ENCODE measurements around the gene FAM209B.
"Not testable (repeated sequence)": the region's sequence is repeated elsewhere in the genome, so short reads cannot be mapped to it uniquely, and the experiment has no call there.

The FAM209B gene

GRCh38 chr20:56540415-56540814 is 7.4 kb downstream of the FAM209B start:
- DNase-seq (ENCODE audit: low read depth), result no peak

- no peak for DNase-seq (ENCODE audit: low read depth)
These were observed 9.5 kb downstream of the FAM209B start for GRCh38 chr20:56542489-56543030.

- DNase-seq (ENCODE audit: low read depth), result no peak
These were observed 18.5 kb downstream of the FAM209B start for GRCh38 chr20:56551571-56551970.

- DNase-seq (ENCODE audit: low read depth), result no peak
These were observed 20.0 kb downstream of the FAM209B start for GRCh38 chr20:56552911-56553629.

GRCh38 chr20:56554869-56555268 is 21.8 kb downstream of the FAM209B start:
- DNase-seq (ENCODE audit: low read depth), result no peak

- DNase-seq (ENCODE audit: low read depth), result no peak
These were observed 25.9 kb downstream of the FAM209B start for GRCh38 chr20:56558968-56559367.

GRCh38 chr20:56564526-56564925 is 31.5 kb downstream of the FAM209B start:
- DNase-seq (ENCODE audit: low read depth), result not testable (repeated sequence)

GRCh38 chr20:56565511-56565910 is 32.5 kb downstream of the FAM209B start:
- no peak for DNase-seq (ENCODE audit: low read depth)

- DNase-seq (ENCODE audit: low read depth), result no peak
These were observed 33.6 kb downstream of the FAM209B start for GRCh38 chr20:56566621-56567020.

GRCh38 chr20:56570832-56571231 is 37.8 kb downstream of the FAM209B start:
- no peak for DNase-seq (ENCODE audit: low read depth)

GRCh38 chr20:56572172-56572571 is 39.1 kb downstream of the FAM209B start:
- no peak for DNase-seq (ENCODE audit: low read depth)

GRCh38 chr20:56573986-56574385 is 40.9 kb downstream of the FAM209B start:
- DNase-seq (ENCODE audit: low read depth), result no peak

GRCh38 chr20:56574531-56575142 is 41.6 kb downstream of the FAM209B start:
- no peak for DNase-seq (ENCODE audit: low read depth)

GRCh38 chr20:56575157-56575556 is 42.1 kb downstream of the FAM209B start:
- DNase-seq (ENCODE audit: low read depth), result no peak

- DNase-seq (ENCODE audit: low read depth), result no peak
These were observed 42.9 kb downstream of the FAM209B start for GRCh38 chr20:56575961-56576360.

- no peak for DNase-seq (ENCODE audit: low read depth)
These were observed 46.3 kb downstream of the FAM209B start for GRCh38 chr20:56579301-56579710.

GRCh38 chr20:56580226-56580625 is 47.2 kb downstream of the FAM209B start:
- DNase-seq (ENCODE audit: low read depth), result no peak

GRCh38 chr20:56581701-56582100 is 48.7 kb downstream of the FAM209B start:
- no peak for DNase-seq (ENCODE audit: low read depth)

GRCh38 chr20:56582542-56582941 is 49.5 kb downstream of the FAM209B start:
- DNase-seq (ENCODE audit: low read depth), result no peak

- no peak for DNase-seq (ENCODE audit: low read depth)
These were observed 51.9 kb downstream of the FAM209B start for GRCh38 chr20:56584916-56585315.
